Suppressor macrophage treated with lipopolysaccharide for 4 hours (primary cell): Measurements from ENCODE around the gene ISG15.
"Not testable (repeated sequence)": the region's sequence is repeated elsewhere in the genome, so short reads cannot be mapped to it uniquely, and the experiment has no call there.

Experiments used
- DNase-seq: peaks from one replicate; pipeline ENCODE4 v3.0.0-alpha.2; 2020

Gene ISG15

GRCh38 chr1:1013922-1014648 lies 788 bp downstream of the ISG15 start:
- DNase-seq: peak; percentile 47

GRCh38 chr1:1014799-1015681 lies 1.7 kb downstream of the ISG15 start:
- peak; percentile 75 for DNase-seq

- DNase-seq: not testable (repeated sequence)
These were observed 4.4 kb downstream of the ISG15 start for GRCh38 chr1:1017397-1018320.

DNA sequence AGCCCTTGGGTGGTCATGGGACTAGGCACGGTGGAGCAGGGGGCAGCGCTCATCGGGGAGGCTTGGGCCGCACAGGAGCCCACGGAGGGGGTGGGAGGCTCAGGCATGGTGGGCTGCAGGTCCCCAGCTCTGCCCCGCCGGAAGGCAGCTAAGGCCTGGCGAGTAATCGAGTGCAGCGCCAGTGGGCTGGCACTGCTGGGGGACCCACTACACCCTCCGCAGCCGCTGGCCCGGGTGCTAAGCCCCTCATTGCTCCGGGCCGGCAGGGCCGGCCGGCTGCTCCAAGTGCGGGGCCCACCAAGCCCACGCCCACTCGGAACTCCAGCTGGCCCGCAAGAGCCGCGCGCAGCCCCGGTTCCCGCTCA lies 5.0 kb downstream of the ISG15 start:
- not testable (repeated sequence) for DNase-seq

GRCh38 chr1:1019122-1019999 lies 6.1 kb downstream of the ISG15 start:
- DNase-seq: peak; percentile 94

DNA sequence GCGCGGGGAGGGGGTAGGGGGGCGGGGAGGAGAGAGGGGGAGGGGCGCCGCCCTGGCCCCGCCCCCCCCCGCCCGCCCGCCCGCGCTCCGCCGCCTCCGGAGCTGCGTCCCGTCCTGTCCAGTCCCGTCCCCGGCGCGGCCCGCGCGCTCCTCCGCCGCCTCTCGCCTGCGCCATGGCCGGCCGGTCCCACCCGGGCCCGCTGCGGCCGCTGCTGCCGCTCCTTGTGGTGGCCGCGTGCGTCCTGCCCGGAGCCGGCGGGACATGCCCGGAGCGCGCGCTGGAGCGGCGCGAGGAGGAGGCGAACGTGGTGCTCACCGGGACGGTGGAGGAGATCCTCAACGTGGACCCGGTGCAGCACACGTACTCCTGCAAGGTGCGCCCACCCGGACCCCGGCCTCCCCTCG lies 6.7 kb downstream of the ISG15 start, which contains the start of gene AGRN:
AGRN (plus strand) TSS at position 121 of the 405 bp plus-strand sequence; CDS start at position 174, 53 bp downstream.
- no peak for DNase-seq

DNA sequence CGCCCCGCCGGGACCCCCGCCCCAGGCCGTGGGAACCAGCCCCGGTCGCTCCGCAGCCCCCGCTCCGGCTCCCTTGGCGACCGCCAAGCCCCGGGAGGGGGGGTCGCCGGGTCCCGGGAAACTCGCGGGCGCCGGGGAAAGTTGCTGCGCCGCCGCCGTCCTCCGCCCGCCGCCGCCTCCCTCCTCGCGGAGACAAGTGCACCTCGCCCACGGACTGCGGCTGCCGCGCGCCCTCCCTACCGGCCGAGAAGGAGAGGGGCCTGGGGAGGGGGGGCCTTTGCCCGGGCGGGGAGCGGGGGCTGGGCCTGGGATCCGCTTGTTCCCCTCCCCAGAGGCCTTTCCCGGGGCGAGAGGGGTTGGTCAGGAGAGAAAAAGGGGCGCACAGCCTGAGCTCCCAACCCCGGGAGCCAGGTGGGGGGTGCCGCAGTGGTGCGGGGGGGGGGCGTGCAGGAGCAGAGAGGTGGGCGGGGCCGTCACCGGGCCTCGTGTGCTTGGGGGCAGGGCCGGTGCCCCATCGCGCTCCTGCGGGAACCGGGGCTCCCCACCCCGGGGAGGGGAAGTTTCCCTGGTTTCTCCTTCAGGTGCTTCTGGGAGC lies 7.2 kb downstream of the ISG15 start:
- DNase-seq: peak; percentile 34

DNA sequence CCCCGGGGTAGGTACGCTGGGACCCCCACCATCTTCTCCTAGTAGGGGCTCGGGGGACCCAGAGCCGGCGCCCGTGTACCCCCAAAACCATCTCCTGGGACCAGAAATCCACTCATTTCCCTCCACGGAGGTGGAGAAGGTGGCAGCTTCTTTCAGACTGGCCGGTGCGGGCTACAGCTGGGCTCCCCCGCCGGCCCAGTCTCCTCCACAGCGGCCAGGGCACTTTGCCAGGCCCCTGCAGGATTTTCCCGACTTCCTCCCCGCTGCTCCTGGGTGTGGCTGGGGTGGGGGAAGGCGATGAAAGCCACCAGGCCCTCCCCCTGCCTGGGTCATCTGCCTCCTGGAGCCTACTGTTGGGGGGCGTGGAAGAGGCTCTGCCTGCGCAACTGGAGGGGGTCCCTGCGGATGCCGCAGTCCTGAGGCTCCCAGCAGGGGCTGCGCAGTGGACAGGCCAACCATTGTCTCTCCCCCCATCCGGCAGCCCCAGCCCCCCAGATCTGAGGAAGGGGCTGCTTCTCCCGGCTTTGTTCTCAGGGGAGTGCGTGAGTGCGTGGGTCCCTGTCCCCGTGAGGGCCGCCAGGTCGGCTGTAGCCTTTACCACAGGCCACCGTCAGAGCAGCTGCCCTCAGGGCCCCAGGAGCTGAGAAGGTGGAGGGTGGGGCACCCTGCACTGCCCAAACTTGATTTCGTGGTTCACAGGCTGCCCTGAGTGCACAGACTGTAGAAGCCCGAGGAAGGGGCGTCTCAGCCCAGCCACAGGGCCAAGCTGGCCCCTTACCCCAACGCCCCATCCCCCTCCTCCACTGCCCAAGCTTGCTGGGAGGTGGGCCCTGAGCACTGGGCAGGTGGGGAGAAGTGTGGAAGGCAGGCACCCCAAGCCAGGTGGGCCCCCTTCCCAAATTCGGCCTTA lies 8.0 kb downstream of the ISG15 start:
- peak; percentile 86 for DNase-seq

DNA sequence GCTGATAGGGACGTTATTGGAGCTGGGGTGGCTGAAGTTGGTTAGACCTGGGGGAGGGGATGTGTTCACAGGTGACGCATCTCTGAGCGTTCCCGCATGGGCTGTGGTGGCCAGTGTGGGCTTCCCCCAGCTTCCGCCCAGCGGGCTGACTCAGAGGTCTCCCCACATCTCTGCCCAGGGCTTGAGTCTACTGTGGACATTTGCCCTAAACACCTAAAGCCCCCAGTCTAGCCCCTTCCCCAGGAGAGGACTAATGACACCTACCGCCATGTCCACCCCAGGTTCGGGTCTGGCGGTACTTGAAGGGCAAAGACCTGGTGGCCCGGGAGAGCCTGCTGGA lies 8.6 kb downstream of the ISG15 start:
- DNase-seq: no peak

DNA sequence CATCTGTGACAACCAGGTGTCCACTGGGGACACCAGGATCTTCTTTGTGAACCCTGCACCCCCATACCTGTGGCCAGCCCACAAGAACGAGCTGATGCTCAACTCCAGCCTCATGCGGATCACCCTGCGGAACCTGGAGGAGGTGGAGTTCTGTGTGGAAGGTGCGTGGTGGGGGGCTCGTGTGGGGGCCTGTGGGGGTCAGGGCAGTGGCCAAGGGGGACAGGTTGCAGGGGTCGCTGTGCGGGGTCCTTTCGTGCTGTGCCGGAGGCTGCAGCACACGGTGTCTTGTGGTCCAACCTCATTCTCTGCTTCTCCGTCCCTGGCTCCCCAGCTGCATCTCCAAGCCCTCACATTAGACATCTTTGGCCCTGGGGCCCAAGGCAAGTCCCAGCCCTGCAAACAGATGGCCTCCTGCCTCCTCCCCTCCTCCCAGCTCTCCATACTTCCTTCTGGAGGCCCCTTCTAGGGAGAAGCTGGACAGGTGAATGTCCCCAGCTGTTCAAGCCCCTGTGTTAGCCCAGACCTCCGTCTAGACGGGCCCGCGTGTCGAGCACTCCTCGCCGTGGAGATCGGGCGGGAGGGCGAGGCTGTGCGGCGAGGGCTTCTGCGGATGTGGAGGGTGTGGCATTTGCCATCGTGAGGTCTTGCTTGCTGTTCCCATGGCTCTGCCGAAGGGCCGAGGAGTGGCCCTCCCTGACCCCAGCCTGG lies 9.2 kb downstream of the ISG15 start:
- no peak for DNase-seq

- DNase-seq: no peak
These were observed 10.4 kb downstream of the ISG15 start for GRCh38 chr1:1023700-1024099.

DNA sequence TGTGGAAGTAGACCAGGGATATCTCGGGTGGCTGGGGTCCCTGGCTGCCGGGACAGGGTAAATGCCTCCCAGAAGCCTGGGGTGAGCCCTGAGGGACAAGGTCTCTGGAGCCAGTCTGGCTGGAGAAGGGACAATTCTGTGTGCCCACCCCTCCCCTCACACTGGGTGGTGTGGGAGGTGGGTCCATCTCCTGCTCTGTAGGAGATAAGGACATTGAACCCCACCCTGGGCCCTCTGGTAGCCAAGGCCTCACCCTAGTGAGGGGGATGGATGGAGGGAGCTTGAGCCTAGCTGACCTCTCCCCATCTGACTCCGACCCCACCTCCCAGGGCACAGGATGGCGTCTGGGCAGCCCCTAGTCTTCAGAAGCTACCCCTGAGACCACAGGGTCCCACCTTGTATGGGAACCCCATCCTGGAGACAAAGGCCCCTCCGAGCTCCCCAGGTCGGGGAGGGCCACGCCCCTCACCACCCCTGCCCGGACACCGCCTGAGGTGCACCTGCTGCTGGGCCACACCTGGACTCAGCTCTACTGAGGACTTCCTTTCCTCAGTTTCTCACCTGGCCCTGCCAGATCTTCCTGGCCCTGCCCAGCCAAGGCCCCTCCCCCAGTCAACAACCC lies 11.0 kb downstream of the ISG15 start:
- DNase-seq: no peak

- DNase-seq: no peak
These were observed 11.7 kb downstream of the ISG15 start for GRCh38 chr1:1024771-1025699.

DNA sequence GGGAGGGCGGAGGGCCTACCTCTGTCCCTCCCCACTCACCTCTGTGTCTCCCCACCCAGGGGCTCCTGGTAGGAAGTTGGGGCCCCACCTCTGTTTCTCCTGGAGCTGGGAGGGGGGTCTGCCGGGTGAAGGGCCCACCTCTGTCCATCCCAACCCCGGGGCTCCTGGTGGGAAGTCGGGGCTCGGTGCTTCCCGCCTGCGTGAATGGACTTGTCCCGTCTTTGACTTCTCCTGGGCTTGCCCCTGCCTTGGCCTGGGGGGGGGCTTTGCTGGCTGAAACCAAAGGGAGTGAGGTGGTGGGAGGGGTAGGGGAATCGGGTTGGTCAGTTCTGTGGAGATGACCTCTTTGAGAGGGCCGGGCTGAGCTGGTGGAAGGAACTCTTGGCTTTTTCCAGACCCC lies 12.4 kb downstream of the ISG15 start:
- no peak for DNase-seq

DNA sequence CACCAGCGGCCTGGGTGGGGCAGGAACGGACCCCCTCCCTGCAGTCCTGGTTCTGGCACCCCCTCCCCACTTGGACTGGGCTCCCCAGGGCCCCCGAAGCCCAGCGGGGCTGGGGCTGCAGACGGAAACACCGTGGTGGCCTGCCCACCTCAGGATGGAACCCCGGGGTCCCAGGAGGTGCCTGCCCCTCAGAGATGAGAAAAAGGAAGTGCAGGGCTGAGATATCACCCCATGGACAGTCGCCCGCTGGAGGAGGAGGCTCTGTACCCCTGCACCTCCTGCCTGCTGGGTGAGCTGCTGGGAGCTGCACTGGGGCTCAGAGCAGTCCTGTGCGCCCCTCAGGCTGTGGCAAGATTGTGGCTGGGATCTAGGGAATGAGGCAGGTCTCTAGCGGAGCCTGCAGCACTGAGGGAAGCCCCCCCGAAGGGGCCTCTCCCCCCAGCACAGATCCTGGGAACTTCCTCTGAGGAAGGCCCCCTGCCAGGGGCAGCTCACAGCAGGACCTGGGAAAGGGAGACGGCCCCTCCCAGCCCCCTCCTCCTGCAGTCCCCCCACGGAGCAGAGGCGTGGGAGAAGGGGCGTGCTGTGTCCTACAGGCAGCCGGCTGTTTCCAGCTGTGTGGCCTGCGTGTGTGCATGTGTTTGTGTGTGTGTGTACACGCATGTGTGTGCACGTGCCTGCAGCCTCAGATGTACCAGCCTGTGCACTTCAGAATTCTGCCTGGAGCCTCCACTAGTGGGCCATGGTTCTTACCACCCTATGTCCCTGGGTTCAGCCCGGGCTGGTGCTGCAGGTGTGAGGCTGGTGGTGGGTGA lies 13.5 kb downstream of the ISG15 start:
- no peak for DNase-seq

DNA sequence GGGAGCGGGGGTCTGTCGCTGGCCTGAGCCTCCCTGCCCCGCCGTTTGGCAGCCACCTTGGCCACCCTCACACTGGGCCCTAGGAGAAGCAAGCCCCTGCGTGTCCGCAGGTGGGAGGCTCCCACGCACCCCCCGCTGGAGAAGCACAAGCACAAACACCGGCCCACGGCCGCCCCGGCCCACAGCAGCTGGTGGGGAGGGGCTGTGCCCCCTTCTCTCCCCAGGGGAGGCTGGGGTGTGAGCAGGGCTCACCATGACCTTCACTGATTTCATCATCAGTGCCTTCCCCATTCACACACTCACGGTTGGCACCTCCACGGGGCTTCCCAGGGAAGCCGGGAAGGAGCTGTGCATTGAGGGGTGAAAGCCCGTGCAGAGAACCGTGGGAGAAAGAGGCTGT lies 14.5 kb downstream of the ISG15 start:
- no peak for DNase-seq
